Measurements from ENCODE around the gene TMEM130.

DNA sequence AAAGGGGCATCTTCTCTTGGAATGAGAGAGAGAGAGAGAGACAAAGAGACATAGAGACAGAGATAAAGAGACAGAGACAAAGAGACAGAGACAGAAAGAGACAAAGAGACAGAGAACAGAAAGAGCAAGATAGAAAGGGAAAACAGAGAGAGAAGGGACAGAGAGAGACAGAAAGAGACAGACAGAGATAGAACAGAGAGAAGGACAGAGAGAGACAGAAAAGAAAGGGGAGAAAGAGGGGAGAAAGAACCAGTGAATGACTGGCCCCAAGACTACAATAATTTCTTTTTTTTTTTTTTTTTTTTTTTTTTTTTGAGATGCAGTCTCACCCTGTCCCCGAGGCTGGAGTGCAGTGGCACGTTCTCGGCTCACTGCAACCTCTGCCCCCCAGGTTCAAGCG is 7.6 kb downstream of the TMEM130 start:
- TF ChIP-seq EP300 (IDR thresholded peaks at IDR 0.05) (no peak), POLR2A (IDR thresholded peaks at IDR 0.05) (no peak)
- TF ChIP-seq, protein P1, sequence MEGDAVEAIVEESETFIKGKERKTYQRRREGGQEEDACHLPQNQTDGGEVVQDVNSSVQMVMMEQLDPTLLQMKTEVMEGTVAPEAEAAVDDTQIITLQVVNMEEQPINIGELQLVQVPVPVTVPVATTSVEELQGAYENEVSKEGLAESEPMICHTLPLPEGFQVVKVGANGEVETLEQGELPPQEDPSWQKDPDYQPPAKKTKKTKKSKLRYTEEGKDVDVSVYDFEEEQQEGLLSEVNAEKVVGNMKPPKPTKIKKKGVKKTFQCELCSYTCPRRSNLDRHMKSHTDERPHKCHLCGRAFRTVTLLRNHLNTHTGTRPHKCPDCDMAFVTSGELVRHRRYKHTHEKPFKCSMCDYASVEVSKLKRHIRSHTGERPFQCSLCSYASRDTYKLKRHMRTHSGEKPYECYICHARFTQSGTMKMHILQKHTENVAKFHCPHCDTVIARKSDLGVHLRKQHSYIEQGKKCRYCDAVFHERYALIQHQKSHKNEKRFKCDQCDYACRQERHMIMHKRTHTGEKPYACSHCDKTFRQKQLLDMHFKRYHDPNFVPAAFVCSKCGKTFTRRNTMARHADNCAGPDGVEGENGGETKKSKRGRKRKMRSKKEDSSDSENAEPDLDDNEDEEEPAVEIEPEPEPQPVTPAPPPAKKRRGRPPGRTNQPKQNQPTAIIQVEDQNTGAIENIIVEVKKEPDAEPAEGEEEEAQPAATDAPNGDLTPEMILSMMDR (IDR thresholded peaks at IDR 0.05), result no peak
